Endothelial cell of umbilical vein (primary cell): ENCODE data around the gene AP1B1. TPM values are rescaled to one million over a fixed set of nuclear protein-coding genes. Genes with fewer than 3 reads are reported as not detected.
"Not testable (repeated sequence)": the region's sequence is repeated elsewhere in the genome, so short reads cannot be mapped to it uniquely, and the experiment has no call there.

Experiments
- BruUV-seq: library from RNA; stranded (reverse); fragments of 400-500 nt; replicated peaks from 2 replicates; lab custom pipeline; 2021; lab: Mats Ljungman, UMichigan
- CTCF ChIA-PET: fragments of 300-600, 350-600 bp; sonication (Branson Sonifier 250); formaldehyde crosslinking; loops from one replicate; lab custom pipeline; 2021; ENCODE audit warnings: antibody characterized with exemption, inconsistent platforms; lab: Charles Lee
- POLR2A ChIA-PET: fragments of 300-600, 350-600 bp; sonication (Branson Sonifier 250); formaldehyde crosslinking; loops from one replicate; lab custom pipeline; 2021; ENCODE audit warnings: antibody characterized with exemption, inconsistent platforms; lab: Charles Lee
- DNase-seq: peaks from one replicate; pipeline ENCODE4 v3.0.0-alpha.2; 2011; ENCODE audit warnings: low read depth, low spot score
- FAIRE-seq: peaks from 2 replicates; lab custom pipeline; 2011; peaks lifted over from hg19 to GRCh38; lab: Jason Lieb, UNC
- H2AFZ ChIP-seq: 2 replicates; pipeline ENCODE4 v1.6.0; 2012; ENCODE audit warnings: low read depth, low read length, control low read depth, inconsistent platforms
- H3K27ac ChIP-seq: 2 replicates; pipeline ENCODE4 v1.5.1; 2011; ENCODE audit warnings: low read depth, mild to moderate bottlenecking, control low read depth, low read length, moderate library complexity; ENCODE audit not compliant: insufficient read depth
- H3K27me3 ChIP-seq, 2 experiments: 2 replicates each; pipeline versions ENCODE4 v1.6.0 to v1.6.1; 2011; ENCODE audit warnings: low read length in 2 of 2, mixed read lengths in 1 of 2; ENCODE audit not compliant: control insufficient read depth in 2 of 2, insufficient read depth in 2 of 2
- H3K36me3 ChIP-seq, 2 experiments: 2 replicates in 1 of 2; 3 replicates in 1 of 2; pipeline ENCODE4 v1.5.1; 2011; ENCODE audit warnings: low read length in 2 of 2, mild to moderate bottlenecking in 1 of 2, moderate library complexity in 1 of 2; ENCODE audit not compliant: control insufficient read depth in 2 of 2, insufficient read depth in 2 of 2; ENCODE audit errors: extremely low read depth in 1 of 2
- H3K4me1 ChIP-seq: 3 replicates; pipeline ENCODE4 v1.5.1; 2011; ENCODE audit warnings: mild to moderate bottlenecking, low read length; ENCODE audit not compliant: control insufficient read depth, insufficient read depth; ENCODE audit errors: extremely low read depth
- H3K4me2 ChIP-seq: 2 replicates; pipeline ENCODE4 v1.6.1; 2011; ENCODE audit warnings: low read length, control low read depth, mixed read lengths; ENCODE audit not compliant: insufficient read depth
- H3K4me3 ChIP-seq, 3 experiments: fragments of 200-600 bp in 1 of 3; sonication (generic), shearing (Covaris generic) in 1 of 3; replicated peaks in 1 of 3; 2 replicates each; pipeline ENCODE4 v1.5.1; 2011 to 2016; ENCODE audit warnings: control low read depth in 3 of 3, low read length in 3 of 3, mild to moderate bottlenecking in 2 of 3, inconsistent platforms in 1 of 3, low read depth in 1 of 3, moderate library complexity in 1 of 3; ENCODE audit not compliant: insufficient read depth in 1 of 3
- H3K79me2 ChIP-seq: 2 replicates; pipeline ENCODE4 v1.6.0; 2012; ENCODE audit warnings: low read length, inconsistent platforms; ENCODE audit not compliant: control insufficient read depth, insufficient read depth
- H3K9ac ChIP-seq: replicated peaks from 2 replicates; pipeline ENCODE3; 2011; ENCODE audit warnings: low read length, control low read depth; ENCODE audit not compliant: insufficient read depth; ENCODE audit errors: extremely low read depth
- H3K9me1 ChIP-seq: replicated peaks from 3 replicates; pipeline ENCODE4 v1.6.0; 2011; ENCODE audit warnings: mild to moderate bottlenecking, low read length; ENCODE audit not compliant: control insufficient read depth, insufficient read depth; ENCODE audit errors: extremely low read depth
- H3K9me3 ChIP-seq: replicated peaks from 2 replicates; pipeline ENCODE4 v1.5.1; 2012; ENCODE audit warnings: low read length, inconsistent platforms; ENCODE audit not compliant: control insufficient read depth, insufficient read depth
- H4K20me1 ChIP-seq: replicated peaks from 2 replicates; pipeline ENCODE3; 2011; ENCODE audit warnings: mild to moderate bottlenecking, low read length; ENCODE audit not compliant: control insufficient read depth, insufficient read depth; ENCODE audit errors: extremely low read depth
- CTCF ChIP-seq, 2 donors: IDR thresholded peaks; 1 replicate in 1 of 2; 2 replicates in 1 of 2; pipeline ENCODE4 v1.5.1; 2011; ENCODE audit warnings: low read length in 2 of 2, mild to moderate bottlenecking in 2 of 2, moderate library complexity in 2 of 2, control low read depth in 1 of 2, inconsistent platforms in 1 of 2, low read depth in 1 of 2; ENCODE audit not compliant: insufficient read depth in 1 of 2; ENCODE audit errors: extremely low read depth in 1 of 2
- EZH2 ChIP-seq: IDR thresholded peaks from 2 replicates; pipeline ENCODE4 v1.6.1; 2012; ENCODE audit warnings: borderline replicate concordance, low read depth, mild to moderate bottlenecking, moderate library complexity, low read length, inconsistent platforms; ENCODE audit not compliant: severe bottlenecking
- FOS ChIP-seq: IDR thresholded peaks from 2 replicates; pipeline ENCODE4 v1.6.1; 2011; ENCODE audit warnings: mild to moderate bottlenecking, low read length, moderate library complexity, borderline replicate concordance; ENCODE audit not compliant: insufficient read depth
- GATA2 ChIP-seq: IDR thresholded peaks from 2 replicates; pipeline ENCODE4 v1.7.0; 2011; ENCODE audit warnings: low read depth, mild to moderate bottlenecking, moderate library complexity, mixed read lengths, low read length; ENCODE audit not compliant: insufficient read length, insufficient read depth
- JUN ChIP-seq: IDR thresholded peaks from 2 replicates; pipeline ENCODE4 v1.6.1; 2011; ENCODE audit warnings: borderline replicate concordance, low read depth; ENCODE audit not compliant: insufficient read length, insufficient read depth
- MAX ChIP-seq: IDR thresholded peaks from 2 replicates; pipeline ENCODE4 v1.6.1; 2011; ENCODE audit not compliant: insufficient read depth, insufficient read length
- MYC ChIP-seq: IDR thresholded peaks from one replicate; pipeline ENCODE4 v1.6.1; 2011; ENCODE audit warnings: mild to moderate bottlenecking, low read depth, low read length
- POLR2A ChIP-seq: IDR thresholded peaks from 2 replicates; pipeline ENCODE4 v1.6.1; 2012; ENCODE audit warnings: low read depth, mild to moderate bottlenecking, control low read depth, low read length
- POLR2AphosphoS5 ChIP-seq: IDR thresholded peaks from 2 replicates; pipeline ENCODE4 v1.6.1; 2012; ENCODE audit warnings: low read depth, mild to moderate bottlenecking, control low read depth, low read length, moderate library complexity; ENCODE audit not compliant: insufficient read depth
- dilution Hi-C: fragments of 300-500 bp; cut with MboI; formaldehyde crosslinking; loops from one replicate; pipeline ENCODE4 v1.15.0; 2019; ENCODE audit warnings: low sequenced_read_pairs; ENCODE audit not compliant: extremely low pct_ligation_motif_present
- intact Hi-C: fragments of 100-400 bp; cut with micrococcal nuclease; formaldehyde crosslinking; loops from one replicate; pipeline ENCODE4 v1.10.0; 2022
- polyA plus RNA-seq, 4 experiments: library from polyadenylated mRNA; depleted of rRNA in 3 of 4; stranded (reverse) in 3 of 4; unstranded in 1 of 4; fragments of >200 nt; gene quantifications; 2 replicates each; pipeline versions ENCODE4 v1.2.1 to v1.2.3, GENCODE V29; 2011 to 2012; ENCODE audit warnings: missing spikeins in 1 of 4
- total RNA-seq: library from RNA; stranded (reverse); gene quantifications from 2 replicates; pipeline ENCODE4 v1.2.3, GENCODE V29; 2021

Gene AP1B1
- total and polyA plus RNA-seq, 2 donors (not counting 3 experiments of a cell fraction or from before 2014, with no cell fraction given): 107 to 131 TPM

GRCh38 chr22:29375398-29376076, 12.8 kb downstream of the AP1B1 start:
- ChIA-PET POLR2A (no interaction called here), CTCF (interaction anchor here (0.9 kb wide), 1 partner anchor 13 kb away, joined by 4 read pairs; the partner anchor contains the start of gene AP1B1)
- H3K9ac ChIP-seq: no peak overlapping the region
- no peaks in the 10 kb centered on the region for H3K27me3 ChIP-seq
- DNase-seq: no peak
- intact Hi-C loops: no loop called here
- H3K9me1 ChIP-seq: no peaks in the 10 kb centered on the region
- no peak overlapping the region for H3K4me3 ChIP-seq
- dilution Hi-C loops: no loop called here
- TF ChIP-seq CTCF (IDR thresholded peaks at IDR 0.05; ENCODE audit: extremely low read depth in 1 of 2, insufficient read depth in 1 of 2, low read depth in 1 of 2, low read length in 2 of 2): no peak
- no peak for TF ChIP-seq EZH2
- no peak for TF ChIP-seq FOS
- no peak for TF ChIP-seq MYC
- no peak for TF ChIP-seq GATA2
- TF ChIP-seq POLR2AphosphoS5: no peak
- no peak for TF ChIP-seq POLR2A
- TF ChIP-seq JUN: no peak
- TF ChIP-seq MAX: no peak
- no peak overlapping the region for H2AFZ ChIP-seq
- no peak overlapping the region for H3K27ac ChIP-seq
- peaks cover 8% of the 10 kb centered on the region for H3K4me1 ChIP-seq
- H3K36me3 ChIP-seq: peaks cover 2 to 7% of the 10 kb centered on the region in 2 experiments
- peaks cover 15% of the 10 kb centered on the region for H3K79me2 ChIP-seq
- no TSS peak for BruUV-seq
- no peak overlapping the region for H3K4me2 ChIP-seq
- no peak for FAIRE-seq
- H3K9me3 ChIP-seq: no peaks in the 10 kb centered on the region
- H4K20me1 ChIP-seq: no peaks in the 10 kb centered on the region

- H3K27me3 ChIP-seq, H3K4me2 ChIP-seq, intact Hi-C loops, H3K4me3 ChIP-seq, H3K4me1 ChIP-seq, H4K20me1 ChIP-seq, FAIRE-seq, H3K36me3 ChIP-seq, H3K27ac ChIP-seq, H2AFZ ChIP-seq, BruUV-seq, H3K9ac ChIP-seq, dilution Hi-C loops, POLR2A ChIA-PET, DNase-seq, H3K9me1 ChIP-seq, H3K9me3 ChIP-seq: not testable (repeated sequence)
- H3K79me2 ChIP-seq: peaks cover 11% of the 10 kb centered on the region
- CTCF ChIA-PET: interaction anchor here (0.9 kb wide), 1 partner anchor 14 kb away, joined by 4 read pairs; the partner anchor contains the start of gene AP1B1
These were observed 13.6 kb downstream of the AP1B1 start for GRCh38 chr22:29374806-29375205.
